Left colon (tissue), 2 donors: ENCODE data around the gene UVSSA. TPM values are rescaled to one million over a fixed set of nuclear protein-coding genes. Genes with fewer than 3 reads are reported as not detected.
"Not testable (repeated sequence)": the region's sequence is repeated elsewhere in the genome, so short reads cannot be mapped to it uniquely, and the experiment has no call there.

Experiments used
- ATAC-seq: fragments of 200-7000 bp; cut with Tn5 transposase; one replicate; pipeline ENCODE4 v1.9.1; 2020; ENCODE audit warnings: mild to moderate bottlenecking, moderate library complexity
- DNase-seq, 2 donors: peaks; one replicate each; pipeline ENCODE4 v3.0.0-alpha.2; 2020
- intact Hi-C, 2 donors: fragments of 100-400 bp; cut with DNase I in 1 of 2; cut with micrococcal nuclease in 1 of 2; formaldehyde crosslinking; loops; one replicate each; pipeline versions ENCODE4 v1.11.2 to v1.14.0; 2022; cut with DNase I, micrococcal nuclease
- total RNA-seq, 2 donors: library from RNA; stranded (reverse); fragmentation: NEBNext Ultra II Directional; extraction: Animal tissue kit (Norgen Biotek cat#: 25700); gene quantifications; one replicate each; pipeline ENCODE4 v1.2.1, GENCODE V29; 2021
- donor health status: DM: no; HTN: no; CAD: no.
- donor health status: DM: yes; HTN: yes; CAD: no.

The UVSSA gene
- total RNA-seq, 2 donors from 2014 or later = 26.7 to 33.1 TPM

DNA sequence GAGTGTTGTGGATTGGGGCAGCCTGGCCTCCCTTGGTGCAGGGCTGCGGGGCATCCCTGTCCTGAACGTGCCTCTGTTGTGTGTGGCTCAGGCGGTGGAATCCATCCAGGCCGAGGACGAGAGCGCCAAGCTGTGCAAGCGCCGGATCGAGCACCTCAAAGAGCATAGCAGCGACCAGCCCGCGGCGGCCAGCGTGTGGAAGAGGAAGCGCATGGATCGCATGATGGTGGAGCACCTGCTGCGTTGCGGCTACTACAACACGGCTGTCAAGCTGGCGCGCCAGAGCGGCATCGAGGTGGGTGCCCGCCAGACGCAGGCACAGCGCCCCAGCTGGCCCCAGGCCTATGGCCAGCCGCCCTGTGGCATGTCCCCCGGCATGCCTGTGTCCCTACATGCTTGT is 31.7 kb upstream of the UVSSA start:
- intact Hi-C loops = no loop called here
- ATAC-seq (no peak), DNase-seq (no peak)

DNA sequence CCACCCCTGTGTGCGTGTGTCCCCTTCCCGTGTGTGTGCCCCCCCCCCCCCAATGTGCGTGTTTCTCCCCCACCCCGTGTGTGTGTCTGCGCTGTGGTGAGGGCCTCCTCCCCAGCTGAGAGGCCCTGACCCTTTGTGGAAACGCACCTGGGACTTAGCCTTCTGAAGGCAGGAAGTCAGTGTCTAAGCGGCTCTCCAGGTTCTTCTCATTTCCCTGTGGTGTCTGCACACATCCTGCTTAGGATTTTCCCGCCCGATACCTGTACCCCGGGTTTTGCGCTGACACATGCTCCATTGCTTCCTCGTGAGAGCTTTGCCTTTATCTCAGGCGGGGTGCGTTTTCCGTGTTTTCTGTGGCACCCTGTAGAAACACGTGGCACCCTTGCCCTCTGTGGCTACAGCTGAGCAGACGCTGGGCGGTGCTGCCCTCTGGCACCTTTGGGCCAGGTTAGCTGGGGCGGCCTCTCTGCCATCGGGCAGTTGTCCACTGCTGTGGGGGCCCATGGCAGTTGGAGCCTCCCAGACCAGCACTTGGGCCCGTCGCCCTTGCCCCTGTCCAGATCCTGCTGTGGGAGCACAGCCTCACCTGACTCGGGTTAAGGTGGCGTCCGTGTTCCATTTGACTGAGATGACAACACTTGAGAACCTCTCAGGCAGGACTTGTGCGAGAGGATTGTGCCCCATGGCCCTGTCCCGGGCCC is 31.0 kb upstream of the UVSSA start:
- ATAC-seq = no peak

DNA sequence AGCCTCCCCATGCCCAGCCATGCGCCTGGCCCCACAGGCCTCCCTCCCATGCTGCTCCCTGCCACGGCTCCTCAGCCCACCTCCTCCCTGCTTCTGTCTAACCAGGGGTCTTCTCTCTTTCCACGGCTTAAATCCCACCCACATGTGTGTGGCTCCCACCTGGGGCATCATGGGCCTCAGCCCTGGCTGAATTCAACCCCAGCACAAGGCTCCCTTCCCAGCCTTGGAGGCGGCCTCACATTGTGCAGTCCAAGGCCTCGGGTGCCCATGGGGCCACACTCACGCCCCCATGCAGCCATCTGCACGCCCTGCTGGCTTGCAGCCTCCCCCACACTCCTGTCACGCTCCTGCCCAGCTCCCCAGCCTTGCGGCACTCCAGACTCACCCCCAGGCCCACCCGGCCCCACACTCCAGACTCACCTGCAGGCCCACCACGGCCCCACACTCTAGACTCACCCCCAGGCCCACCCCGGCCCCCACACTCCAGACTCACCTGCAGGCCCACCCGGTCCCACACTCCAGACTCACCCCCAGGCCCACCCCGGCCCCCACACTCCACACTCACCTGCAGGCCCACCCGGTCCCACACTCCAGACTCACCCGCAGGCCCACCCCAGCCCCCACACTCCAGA is 30.4 kb upstream of the UVSSA start:
- ATAC-seq (no peak), DNase-seq (no peak)
- intact Hi-C loops = no loop called here

More for the DNA sequence above, 31.0 kb upstream of the UVSSA start:
- DNase-seq = no peak
- intact Hi-C loops = no loop called here

DNA sequence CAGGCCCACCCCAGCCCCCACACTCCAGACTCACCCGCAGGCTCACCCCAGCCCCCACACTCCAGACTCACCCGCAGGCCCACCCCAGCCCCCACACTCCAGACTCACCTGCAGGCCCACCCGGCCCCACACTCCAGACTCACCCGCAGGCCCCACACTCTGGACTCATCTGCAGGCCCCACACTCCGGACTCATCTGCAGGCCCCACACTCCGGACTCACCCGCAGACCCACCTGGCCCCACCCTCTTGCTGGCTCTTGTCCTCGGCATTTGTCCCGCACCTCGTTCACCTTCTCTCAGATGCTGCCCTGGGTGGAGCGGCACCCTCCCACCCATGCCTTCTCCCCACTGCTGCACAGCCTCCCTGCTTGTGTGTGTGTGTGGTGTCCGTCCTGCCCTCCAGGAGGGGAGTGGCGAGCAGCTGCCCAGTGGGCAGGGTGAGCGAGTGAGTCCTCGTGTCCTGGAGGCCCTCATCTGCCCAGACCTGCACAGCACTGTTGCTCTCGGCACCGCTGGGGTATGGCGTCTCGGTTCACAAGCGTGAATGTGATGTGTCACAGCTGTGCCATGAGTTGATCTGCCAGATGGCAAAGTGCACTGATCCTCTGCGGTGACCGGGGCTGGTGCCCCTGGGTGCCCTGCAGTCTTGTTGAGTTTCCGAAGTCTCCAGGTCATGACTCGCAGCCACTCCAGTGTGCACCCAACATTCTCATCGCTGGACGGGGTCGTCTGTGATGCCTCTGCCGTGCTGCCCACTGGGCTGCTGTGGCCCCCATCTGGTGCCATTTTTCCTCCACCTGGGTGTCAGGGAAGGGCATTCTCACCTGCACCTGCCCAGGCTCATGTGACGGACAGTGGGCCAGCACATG is 29.6 kb upstream of the UVSSA start:
- no peak for DNase-seq
- intact Hi-C loops = no loop called here
- ATAC-seq = no peak

DNA sequence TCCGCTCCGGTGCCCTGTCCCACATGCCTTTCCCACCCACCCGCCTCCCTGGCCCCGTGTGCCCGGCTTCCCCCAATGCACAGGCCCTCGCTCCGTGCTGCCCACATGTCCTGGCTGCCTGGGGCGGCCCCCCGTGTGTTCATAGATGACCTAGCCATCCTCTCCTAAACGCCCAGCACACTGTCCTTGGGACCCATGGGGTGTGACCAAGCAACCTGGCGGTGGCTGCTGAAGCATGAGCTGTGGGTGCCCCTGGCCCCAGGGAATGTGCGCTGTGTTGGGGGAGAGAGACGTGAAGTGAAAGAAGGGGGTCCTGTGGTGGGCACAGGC is 29.0 kb upstream of the UVSSA start:
- ATAC-seq (peak; percentile 6), DNase-seq (no peak)
- intact Hi-C loops = no loop called here

DNA sequence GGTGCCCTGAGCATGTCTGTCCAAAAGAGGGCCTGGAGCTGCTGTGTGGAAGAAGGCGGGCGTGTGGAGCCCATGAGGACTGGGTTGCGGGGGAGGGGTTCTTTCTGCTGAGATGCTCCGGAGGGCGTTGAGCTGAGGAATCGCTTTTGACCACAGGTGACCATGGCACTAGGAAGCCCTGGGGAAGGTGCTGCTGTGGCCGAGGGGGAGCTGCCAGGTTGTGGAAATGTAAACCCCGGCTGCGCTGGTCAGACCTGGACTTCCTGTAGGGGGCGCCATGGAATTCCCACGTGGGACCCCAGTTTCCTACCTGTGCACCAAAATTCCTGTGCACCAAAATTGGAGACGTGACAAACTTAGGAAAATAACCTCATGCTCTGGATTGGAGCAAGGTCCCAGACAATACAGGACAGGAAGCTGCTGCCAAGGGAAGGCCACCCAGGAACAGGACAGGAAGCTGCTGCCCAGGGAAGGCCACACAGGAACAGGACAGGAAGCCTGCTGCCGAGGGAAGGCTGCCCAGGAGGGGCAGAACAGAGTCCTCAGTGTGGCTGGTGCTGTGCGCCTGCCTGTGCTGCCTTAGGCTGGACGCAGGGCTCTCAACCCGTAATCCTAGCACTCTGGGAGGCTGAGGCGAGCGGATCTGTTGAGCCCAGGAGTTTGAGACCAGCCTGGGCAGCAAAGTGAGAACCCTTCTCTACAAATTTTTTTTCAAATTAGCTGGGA is 28.4 kb upstream of the UVSSA start:
- no peak for DNase-seq
- intact Hi-C loops = no loop called here
- ATAC-seq = peak; percentile 15

DNA sequence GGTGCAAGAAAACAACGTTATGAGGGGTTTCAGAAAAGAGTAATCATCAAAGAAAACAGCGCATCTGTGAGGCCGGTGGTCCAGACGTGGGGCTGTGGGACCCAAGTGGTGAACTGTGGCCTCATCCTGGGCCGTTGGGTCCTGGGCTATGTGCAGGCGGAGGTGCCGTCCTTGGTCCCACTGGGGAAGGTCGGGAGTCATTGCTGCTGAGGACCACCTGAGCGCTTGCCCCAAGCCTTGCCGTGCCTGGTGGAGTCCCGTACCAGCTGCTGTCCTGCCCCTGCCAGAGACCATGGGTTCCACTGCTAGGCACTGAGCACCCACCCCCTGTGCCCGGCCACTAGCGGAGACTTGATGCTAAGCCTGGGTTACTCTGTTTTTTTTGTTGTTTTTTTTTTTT is 25.5 kb upstream of the UVSSA start:
- no peak for DNase-seq
- intact Hi-C loops = no loop called here
- no peak for ATAC-seq

DNA sequence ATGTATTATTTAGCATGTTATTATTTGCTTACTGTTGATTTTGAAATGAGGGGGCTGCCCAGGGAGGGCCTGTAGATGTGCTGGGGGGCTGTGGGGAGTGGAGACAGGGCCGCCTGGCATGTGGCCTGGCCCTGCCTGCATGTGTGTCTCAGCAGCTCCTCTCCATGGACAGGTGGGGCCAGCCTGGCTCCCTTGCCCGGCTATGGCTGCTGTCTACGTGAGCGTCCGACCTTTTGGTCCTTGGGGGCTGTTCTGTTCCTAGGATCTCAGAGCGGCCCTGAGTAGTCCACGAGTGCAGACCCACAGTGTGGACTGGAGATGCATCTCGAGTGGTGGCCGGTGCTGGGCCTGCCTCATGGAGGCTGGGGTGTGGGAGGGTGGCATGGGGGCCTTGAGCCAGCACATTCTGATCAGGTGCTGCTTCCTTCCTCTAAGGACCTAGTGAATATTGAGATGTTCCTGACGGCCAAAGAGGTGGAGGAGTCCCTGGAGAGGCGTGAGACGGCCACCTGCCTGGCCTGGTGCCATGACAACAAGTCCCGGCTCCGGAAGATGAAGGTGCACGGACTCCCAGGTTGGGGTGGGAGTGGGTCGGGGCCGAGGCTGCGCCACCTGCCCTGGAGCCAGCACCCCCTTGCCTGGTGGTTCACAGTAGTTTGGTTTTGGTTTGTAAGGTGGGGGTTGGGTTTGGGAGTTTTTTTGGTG is 24.9 kb upstream of the UVSSA start:
- DNase-seq (no peak), ATAC-seq (no peak)
- intact Hi-C loops = no loop called here

DNA sequence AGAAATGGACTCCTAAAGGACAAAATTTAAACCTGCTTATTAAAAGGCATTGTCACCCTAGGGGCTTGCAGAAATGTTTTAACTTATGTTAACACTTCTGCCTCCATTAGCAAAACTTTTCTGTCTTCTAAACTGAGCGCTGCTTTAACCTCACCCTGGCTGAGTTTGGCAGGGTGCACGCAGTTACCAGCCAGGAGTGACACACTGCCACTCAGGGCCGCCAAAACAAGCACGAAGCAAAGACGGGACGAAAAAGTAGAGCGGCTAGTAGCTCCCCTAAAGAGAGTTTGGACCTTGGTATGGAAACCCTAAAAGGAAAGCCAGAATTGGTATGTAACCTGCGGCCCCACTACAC is 23.8 kb upstream of the UVSSA start:
- ATAC-seq (no peak), DNase-seq (no peak)
- intact Hi-C loops = no loop called here

DNA sequence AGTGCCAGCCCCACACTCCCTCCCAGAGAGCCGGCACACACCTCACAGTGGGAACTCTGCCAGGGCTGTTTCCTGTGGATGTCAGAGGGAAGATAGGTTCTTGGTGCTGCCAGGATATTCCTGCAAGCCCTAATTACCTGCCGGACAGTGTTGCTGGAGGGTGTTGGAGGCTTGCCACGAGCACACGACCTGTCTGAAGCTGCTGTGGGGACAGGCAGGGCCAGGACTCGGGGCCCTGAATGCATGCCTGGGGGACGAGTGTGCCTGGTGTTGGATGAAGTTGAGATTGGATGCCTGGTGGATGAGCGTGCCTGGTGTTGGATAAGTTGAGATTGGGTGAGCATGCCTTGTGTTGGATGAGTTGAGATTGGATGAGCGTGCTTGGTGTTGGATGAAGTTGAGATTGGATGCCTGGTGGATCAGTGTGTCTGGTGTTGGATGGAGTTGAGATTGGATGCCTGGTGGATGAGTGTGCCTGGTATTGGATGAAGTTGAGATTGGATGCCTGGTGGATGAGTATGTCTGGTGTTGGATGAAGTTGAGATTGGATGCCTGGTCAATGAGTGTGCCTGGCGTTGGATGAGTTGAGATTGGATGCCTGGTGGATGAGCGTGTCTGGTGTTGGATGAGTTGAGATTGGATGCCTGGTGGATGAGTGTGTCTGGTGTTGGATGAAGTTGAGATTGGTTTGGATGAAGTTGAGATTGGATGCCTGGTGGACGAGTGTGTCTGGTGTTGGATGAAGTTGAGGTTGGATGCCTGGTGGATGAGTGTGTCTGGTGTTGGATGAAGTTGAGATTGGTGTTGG is 23.2 kb upstream of the UVSSA start:
- ATAC-seq (no peak), DNase-seq (no peak)
- intact Hi-C loops = no loop called here

DNA sequence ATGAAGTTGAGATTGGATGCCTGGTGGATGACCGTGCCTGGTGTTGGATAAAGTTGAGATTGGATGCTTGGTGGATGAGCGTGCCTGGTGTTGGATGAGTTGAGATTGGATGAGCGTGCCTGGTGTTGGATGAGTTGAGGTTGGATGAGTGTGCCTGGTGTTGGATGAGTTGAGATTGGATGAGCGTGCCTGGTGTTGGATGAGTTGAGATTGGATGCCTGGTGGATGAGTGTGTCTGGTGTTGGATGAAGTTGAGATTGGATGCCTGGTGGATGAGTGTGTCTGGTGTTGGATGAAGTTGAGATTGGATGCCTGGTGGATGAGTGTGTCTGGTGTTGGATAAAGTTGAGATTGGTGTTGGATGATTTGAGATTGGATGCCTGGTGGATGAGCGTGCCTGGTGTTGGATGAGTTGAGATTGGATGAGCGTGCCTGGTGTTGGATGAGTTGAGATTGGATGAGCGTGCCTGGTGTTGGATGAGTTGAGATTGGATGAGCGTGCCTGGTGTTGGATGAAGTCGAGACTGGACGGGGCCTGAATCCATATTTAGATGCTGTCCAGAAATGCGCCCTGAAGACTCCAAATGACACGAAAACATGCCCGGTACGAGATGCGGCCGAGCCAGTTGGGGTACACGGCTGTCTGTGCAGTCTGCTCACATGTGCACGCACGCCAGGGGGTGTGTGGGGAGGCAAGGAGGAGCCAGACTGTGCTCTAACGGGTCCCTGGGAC is 22.4 kb upstream of the UVSSA start:
- ATAC-seq, intact Hi-C loops, DNase-seq: not testable (repeated sequence)

DNA sequence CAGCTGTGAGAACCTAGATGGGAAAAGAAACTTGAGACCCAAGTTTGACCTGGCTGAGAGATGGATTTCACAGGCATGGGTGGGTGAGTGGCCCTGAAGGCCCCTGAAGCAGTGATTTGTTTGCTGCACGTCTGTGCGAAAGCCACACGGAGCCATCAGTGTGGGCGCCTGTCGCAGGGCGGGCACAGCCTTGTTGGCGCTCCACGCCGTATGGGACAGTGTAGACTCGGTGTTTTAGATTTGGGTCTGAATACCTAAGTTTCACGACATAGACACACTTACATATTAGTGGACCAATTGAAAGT is 21.9 kb upstream of the UVSSA start:
- DNase-seq = no peak
- intact Hi-C loops = no loop called here

DNA sequence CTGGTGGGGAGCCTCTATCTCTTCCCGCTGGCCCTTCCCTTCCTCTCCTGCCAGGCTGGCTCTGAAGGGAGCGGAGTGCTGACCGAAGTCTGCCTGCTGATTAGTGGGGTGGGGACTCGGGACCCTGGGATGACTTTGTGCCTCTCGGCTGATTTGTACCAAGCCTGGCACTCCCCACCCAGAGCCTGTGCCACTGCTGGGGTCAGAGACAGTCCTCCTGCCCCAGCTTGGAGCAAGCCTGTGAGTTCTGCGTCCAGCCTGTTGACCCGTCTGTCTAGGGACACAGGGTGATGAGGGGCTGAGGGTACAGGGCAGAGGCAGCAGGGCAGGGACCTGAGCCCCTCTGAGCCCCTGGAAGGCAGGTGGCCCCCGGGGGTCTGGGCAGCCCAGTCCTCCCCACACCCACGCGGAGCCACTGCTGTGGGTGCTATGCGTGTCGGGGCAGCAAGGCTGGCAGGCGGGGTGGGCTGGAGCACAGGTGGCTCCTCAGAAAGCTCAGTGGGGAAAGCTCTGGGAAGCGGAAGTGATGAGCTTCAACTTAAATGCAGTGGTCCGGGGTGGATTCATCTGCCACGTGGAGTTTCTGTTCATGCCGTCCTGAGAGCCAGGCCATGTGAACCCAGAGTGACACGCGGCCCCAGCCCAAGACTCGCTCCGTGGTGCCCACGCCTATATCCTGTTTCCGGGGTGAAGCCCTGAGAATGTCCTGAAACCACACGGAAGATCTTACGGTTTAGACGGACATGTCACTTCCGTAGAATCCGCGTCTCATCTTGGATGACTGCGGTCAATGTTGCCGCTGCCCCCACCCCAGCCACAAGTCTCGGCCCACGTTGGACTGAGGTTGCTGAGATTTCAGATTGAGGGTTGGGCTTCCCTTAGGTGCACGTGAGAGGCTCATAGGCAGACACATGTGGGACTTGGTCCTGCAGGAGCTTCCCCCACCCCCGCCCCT is 21.1 kb upstream of the UVSSA start:
- no peak for ATAC-seq
- no peak for DNase-seq
- intact Hi-C loops = no loop called here

More for the DNA sequence above, 21.9 kb upstream of the UVSSA start:
- no peak for ATAC-seq

DNA sequence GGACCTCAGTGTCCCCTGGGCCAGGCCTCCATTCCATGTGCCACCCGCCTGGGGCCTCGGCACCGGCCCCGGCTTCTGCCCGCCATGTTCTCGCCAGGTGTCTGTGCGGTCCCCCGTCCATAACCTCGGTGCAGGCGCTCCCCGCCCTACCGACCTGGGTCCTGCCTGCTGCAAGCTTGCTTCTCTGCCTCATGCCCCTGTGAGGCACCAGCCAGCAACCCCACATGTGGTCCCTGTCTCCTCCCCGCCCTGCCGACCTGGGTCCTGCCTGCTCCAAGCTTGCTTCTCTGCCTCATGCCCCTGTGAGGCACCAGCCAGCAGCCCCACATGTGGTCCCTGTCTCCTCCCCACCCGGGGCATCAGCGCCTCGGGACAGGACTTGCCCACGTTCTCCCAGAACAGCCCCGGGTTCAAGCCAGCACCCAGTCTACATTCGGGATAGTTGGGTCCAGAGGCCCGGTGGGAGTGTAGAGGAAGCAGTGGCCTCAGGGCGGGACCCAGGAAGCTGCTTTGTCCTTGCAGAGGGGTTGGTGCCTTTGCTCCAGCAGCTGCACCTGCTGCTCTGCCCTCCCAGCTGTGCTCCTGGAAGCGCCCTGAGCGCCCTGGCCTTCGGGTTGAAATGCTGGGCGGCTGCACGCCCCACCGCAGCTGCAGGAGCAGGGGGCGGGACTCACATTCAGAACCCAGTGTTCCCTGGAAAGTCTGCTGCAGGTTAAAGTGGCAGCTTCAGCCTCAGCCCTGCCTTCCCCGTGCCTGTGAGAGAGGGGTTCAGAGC is 20.1 kb upstream of the UVSSA start:
- intact Hi-C loops = no loop called here
- DNase-seq (no peak), ATAC-seq (no peak)

DNA sequence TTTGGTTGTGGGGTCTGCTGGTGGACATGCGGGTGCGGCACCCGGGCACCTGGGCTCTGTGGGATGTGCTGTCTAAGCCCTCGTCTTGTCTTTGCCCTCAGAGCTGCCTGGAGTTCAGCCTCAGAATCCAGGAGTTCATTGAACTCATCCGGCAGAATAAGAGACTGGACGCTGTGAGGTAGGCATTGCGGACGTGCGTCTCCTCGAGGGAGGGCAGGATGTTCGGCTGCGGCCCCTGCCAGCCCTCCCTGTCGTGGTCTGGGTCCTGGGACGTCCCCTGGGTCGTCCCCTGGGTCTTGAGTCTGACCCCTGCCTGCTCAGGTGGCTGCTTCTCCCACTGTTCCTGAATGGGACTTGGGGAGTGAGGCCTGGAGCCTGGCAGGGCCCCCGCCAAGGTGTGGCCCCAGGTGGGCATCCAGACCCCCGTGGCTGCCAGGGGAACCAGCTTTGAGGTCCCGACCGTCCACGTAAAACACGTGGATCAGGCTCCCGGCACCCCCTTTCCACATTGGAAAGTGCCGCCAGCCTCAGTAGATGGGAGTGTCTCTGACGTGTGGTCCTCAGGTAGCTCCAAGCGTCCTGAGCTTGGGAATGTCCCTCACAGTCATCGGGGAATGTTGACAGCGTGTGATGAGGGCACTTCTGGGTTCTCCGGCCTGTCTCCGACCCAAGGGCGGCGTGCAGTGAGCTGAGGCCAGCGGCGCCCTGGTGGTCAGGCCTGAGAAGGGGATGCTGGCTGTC is 19.3 kb upstream of the UVSSA start:
- intact Hi-C loops = no loop called here
- ATAC-seq (no peak), DNase-seq (no peak)
